Measurements from ENCODE around the gene EML1.

The EML1 gene

DNA sequence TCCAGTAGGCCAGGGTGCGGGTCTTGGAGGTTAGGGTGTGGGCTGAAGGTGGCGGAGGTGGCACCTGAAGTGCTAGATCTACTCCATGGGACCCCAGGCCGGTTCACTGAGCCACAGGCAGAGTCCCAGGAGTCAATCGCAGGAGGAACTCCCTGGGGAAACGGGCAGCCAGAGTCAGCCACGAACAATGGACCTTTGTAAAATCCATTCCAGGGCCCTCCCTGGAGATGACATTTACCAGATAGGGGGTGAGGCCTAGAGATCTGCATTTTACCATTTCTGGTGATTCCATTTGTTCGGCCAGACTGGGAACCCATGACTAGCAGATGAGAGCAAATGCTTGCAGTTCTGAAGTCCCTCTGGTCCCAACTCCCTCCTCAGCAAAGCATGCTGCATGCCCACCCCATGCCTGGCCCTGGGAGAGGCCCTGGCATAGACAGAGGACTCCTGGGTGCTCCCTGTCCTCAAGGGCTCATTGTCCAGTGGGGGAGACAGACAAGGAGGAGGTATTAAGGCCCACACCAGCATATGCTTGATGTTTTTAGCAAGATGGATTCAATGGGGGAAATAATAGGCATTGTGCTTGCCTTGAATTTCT is 115.5 kb downstream of the EML1 start:
- no peak for DNase-seq

- no peak for DNase-seq
Observed at GRCh38 chr14:99909513-99910064, 116.4 kb downstream of the EML1 start.

- DNase-seq = no peak
Observed at GRCh38 chr14:99910337-99911309, 117.4 kb downstream of the EML1 start.

GRCh38 chr14:99915305-99916090 is 122.3 kb downstream of the EML1 start:
- DNase-seq = no peak

DNA sequence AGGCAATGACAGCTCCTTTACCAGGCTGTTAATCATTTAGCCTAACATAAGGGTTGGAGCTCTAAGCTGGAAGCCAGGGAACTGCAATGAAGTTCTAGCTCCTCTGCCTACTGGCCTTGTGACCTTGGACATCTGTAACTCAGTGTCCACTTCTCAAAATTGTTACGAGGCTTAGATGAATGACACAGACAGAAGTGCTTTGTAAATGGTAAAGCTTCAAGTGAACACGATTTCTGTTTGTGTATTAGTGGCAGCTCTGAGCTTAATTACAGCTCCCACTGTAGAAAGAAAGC is 122.8 kb downstream of the EML1 start:
- no peak for DNase-seq

DNA sequence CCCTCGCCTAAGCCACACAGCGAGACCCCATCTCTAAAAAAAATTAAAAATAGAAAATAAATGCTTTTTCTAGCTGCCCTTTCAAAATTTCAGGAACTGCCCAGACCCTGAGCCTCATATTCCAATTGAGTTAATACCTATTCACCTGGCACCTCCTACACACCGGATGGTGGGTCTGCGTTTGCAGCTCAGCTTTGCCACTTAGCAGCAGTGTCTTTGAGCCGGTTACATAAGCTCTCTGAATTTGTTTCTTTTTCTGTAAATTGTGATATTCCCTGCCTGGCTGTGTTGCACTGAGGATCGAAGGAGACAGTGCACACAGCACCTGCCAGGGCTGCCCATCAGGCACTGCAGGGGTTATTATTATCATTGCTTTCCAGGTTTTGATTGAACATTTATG is 125.6 kb downstream of the EML1 start:
- no peak for DNase-seq

DNA sequence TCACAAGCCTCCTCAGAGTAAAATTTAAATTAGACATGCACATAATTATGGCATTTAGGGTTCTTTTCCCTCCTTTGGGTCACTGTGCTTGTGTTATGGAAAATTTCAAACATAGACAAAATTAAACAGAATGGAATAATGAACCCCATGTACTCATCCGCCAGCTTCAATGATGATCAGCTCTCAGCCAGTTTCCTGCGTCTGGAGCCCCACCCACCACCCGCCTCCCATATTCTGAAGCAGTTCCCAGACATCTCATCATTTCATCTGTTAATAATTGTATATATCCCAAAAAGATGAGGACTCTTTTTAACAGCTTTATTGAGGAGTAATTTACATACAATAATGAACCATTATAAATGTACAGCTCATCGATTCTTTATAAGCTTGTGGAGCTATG is 128.2 kb downstream of the EML1 start:
- no peak for DNase-seq

DNA sequence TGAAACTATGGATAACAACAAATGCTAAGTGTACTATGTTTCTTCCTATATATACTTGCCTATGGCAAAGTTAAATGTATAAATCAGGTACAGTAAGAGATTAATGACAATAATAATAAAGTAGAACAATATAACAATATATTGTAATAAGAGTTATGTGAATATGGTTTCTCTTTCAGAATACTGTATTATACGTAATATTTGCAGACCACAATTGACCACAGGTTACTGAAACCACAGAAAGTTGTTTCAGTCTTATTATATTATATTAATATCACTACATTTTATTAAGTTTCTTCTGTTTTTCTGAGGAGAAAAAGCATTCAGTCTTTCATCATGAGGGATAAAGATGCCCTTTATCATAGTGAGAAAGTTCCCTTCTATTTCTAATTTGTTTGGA is 131.2 kb downstream of the EML1 start:
- no peak for DNase-seq

GRCh38 chr14:99925471-99925870 is 132.3 kb downstream of the EML1 start:
- DNase-seq = no peak

DNA sequence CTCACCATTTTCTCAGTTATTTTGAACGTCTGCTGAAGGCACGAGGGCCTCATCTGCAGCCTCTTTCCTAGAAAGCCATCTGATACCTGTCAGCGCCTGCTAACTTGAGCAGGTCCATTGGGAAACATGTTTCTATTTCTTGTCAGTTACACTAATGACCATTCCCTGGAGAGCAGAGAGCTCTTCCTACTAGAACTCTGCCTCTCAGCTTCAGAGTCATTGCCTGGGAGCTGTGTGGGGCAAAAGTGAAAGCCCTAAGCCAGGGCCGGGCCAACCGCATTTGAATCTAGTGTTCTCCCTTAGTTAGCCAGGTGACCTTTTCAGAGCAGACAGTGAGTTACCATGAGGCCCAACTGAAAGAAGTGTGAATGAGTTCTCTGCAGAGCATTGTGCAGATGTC is 135.8 kb downstream of the EML1 start:
- no peak for DNase-seq

DNA sequence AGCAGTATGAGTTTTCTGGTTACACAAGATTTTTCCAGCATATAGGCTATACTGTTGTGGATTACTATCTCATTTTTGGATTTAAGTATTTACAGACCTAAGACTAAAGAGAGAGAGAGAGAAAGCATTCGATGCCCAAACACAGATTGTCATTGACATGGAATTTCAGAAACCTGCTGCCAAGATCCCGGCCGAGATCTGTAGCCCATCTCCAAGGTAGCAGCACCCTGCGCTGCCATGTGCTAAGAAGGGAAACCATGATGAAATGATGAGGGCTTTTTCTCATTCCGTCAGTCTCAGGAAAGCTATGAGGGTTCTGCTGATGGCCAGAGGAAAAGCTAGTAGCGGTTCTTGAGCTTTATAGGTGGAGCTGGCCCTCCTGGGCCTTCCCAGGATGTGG is 136.4 kb downstream of the EML1 start:
- no peak for DNase-seq

DNA sequence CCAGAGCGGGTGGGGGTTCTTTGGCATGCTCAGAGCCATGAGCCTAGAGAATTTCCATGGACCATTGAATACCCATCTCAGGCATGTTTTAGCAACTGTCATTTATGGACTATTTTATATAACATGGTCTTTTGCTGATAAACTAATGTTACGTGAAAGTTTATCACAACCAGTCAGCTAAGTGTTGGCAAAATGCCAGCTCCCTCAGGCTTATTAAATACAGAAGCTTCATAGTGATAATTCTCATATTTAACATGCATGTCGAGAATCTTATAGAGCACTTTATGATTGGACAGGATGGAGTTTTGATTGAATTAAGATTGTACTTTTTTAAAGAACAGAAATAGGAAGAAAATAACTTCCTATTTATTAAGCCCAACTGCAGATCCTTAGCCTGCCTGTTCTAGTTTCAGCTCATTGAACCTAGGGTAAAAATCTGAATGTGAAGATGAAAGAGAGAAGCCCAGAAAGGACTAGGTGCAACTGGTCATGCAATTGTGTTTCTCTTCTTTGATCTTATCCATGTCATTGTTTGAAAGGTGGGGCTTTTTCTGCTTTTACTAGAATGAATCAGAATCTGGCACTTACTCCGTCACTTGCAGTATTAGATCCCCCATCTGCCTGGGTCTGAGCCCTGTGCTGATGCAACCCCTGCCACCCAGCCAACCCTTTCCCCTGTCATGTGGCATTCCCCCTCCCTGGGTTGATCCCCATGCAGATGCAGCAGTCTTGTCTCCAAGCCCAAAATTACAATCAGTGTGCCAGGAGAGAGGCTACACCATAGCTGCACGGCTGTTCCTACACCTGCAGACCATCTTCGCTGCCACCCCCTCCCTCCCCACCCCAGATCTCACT is 137.4 kb downstream of the EML1 start:
- DNase-seq = no peak

- no peak for DNase-seq
Observed at GRCh38 chr14:99931308-99931707, 138.1 kb downstream of the EML1 start.

- DNase-seq = no peak
Observed at GRCh38 chr14:99936056-99936455, 142.8 kb downstream of the EML1 start.

DNA sequence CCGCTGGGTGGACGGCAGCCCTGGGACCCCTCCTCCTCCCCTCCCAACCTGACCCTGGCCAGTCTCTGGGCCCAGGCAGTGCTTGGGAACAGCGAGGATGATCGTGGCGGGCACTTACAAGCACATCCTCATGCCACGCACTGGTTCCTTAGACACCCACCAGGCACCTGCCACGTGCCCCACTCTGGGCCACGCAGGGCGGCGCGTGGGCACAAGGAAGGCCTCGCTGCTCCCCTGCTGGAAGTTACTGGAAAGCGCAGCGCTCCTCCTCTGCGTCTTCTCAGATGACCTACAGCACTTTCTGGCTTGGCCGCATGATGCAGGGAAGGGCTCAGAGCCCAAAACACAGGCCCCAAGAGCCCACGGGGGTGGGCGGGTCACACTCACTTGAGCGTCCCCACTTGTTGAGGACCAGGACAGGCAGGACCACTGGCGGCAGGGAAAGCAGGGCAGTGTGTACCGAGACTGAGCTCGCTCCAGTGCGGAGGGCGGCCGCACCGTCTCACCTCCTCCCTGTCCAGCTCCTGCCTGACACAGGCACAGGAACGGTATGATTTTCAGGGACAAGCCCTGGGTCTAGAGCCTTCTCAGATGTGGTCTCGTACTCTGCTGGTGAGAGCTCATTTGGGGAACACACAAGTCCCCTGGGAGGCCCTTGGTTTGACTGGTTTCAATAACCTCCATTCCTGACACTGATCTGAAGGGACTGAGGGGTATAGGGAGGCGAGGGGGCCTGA is 143.7 kb downstream of the EML1 start:
- DNase-seq = no peak

GRCh38 chr14:99937475-99938244 is 144.4 kb downstream of the EML1 start:
- no peak for DNase-seq

- DNase-seq = no peak
Observed at GRCh38 chr14:99938376-99938775, 145.2 kb downstream of the EML1 start.

- no peak for DNase-seq
Observed at GRCh38 chr14:99938896-99939295, 145.7 kb downstream of the EML1 start.

GRCh38 chr14:99939421-99939820 is 146.2 kb downstream of the EML1 start:
- no peak for DNase-seq

DNA sequence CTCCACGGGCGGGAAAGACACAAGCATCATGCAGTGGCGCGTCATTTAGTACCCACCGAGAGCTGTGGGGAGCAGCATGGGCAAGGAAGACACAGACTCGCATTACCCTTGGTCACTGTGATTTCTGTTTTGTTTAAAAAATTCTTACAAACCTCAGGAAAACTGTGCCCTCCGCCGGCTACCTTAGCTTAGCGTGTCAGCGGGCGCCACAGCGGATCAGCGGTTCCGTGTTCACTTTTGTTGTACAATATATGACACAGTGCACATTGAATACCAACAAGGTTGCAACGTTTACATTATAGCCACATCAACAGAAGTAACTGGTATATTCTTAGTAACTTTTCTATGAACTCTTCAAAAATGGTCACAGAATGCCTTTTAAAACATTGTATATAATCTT is 146.9 kb downstream of the EML1 start:
- no peak for DNase-seq

DNA sequence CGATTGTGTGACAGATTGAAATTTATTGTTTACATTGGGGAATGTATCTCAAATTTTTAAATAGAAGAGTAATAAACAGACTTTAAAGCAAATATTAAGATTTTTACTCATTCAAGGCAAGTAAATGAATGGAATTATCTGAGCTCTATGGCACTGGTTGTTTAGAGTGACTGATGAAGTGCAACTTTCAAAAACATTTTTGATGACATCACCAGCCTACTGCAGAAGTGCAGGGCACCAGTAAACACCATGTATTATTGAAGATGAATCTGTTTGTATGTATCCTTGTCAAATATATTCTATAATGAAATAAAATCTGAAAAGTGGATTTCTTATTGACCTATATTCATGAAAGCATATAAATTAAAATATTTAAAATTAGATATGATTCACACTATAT is 148.0 kb downstream of the EML1 start:
- no peak for DNase-seq

All from NCI-H774 (cell line).